PC-3 (cell line): ENCODE results near the gene CD4. TPM values are rescaled to one million over a fixed set of nuclear protein-coding genes. Genes with fewer than 3 reads are reported as not detected.

Experiments used
- ATAC-seq: fragments of 200-7000 bp; cut with Tn5 transposase; 2 replicates; pipeline ENCODE4 v1.9.1; 2020; ENCODE audit warnings: mild to moderate bottlenecking, moderate library complexity
- BruUV-seq: library from RNA; stranded (reverse); fragments of 400-500 nt; replicated peaks from 2 replicates; lab custom pipeline; 2021; lab: Mats Ljungman, UMichigan
- CTCF ChIA-PET: fragments of 300-600 bp; sonication (Branson Sonifier 250); formaldehyde crosslinking; loops from one replicate; lab custom pipeline; 2022; ENCODE audit warnings: antibody characterized with exemption; lab: Charles Lee
- POLR2A ChIA-PET: fragments of 300-600 bp; sonication (Branson Sonifier 250); formaldehyde crosslinking; loops from one replicate; lab custom pipeline; 2022; ENCODE audit warnings: antibody characterized with exemption; ENCODE audit not compliant: unreplicated experiment; lab: Charles Lee
- DNase-seq: peaks from one replicate; pipeline ENCODE4 v3.0.0-alpha.2; 2015
- H2AFZ ChIP-seq: fragments of 300-600 bp; sonication (generic); 2 replicates; pipeline ENCODE4 v1.6.0; 2016; ENCODE audit warnings: antibody characterized with exemption, low read length
- H3F3A ChIP-seq: fragments of 300-600 bp; sonication (generic); one replicate; pipeline ENCODE4 v1.6.0; 2017; ENCODE audit warnings: antibody characterized with exemption, low read length, control low read depth, mild to moderate bottlenecking; ENCODE audit not compliant: unreplicated experiment
- H3K27ac ChIP-seq: fragments of 300-600 bp; sonication (generic); 2 replicates; pipeline ENCODE4 v1.5.1; 2016; ENCODE audit warnings: mild to moderate bottlenecking, low read length
- H3K27me3 ChIP-seq: fragments of 300-600 bp; sonication (generic); 2 replicates; pipeline ENCODE4 v1.6.1; 2016; ENCODE audit warnings: low read length, mixed read lengths
- H3K36me3 ChIP-seq: fragments of 300-600 bp; sonication (generic); 2 replicates; pipeline ENCODE4 v1.6.1; 2016; ENCODE audit warnings: low read depth, mixed run types, low read length, mixed read lengths
- H3K4me1 ChIP-seq: fragments of 300-600 bp; sonication (generic); 2 replicates; pipeline ENCODE4 v1.5.1; 2016; ENCODE audit warnings: low read length; ENCODE audit not compliant: insufficient read depth
- H3K4me2 ChIP-seq: fragments of 300-600 bp; sonication (generic); 2 replicates; pipeline ENCODE4 v1.6.0; 2016; ENCODE audit warnings: low read length
- H3K4me3 ChIP-seq: fragments of 300-600 bp; sonication (generic); 2 replicates; pipeline ENCODE4 v1.5.1; 2016; ENCODE audit warnings: mild to moderate bottlenecking, low read length, mixed read lengths
- H3K79me2 ChIP-seq: fragments of 300-600 bp; sonication (generic); 2 replicates; pipeline ENCODE4 v1.6.1; 2017; ENCODE audit warnings: low read length, mixed read lengths
- H3K9ac ChIP-seq: fragments of 300-600 bp; sonication (generic); 2 replicates; pipeline ENCODE4 v1.6.0; 2016; ENCODE audit warnings: mild to moderate bottlenecking, low read length
- H3K9me2 ChIP-seq: fragments of 300-600 bp; sonication (generic); replicated peaks from 2 replicates; pipeline ENCODE4 v1.6.1; 2016; ENCODE audit warnings: mixed run types, low read length, mixed read lengths
- H3K9me3 ChIP-seq: fragments of 300-600 bp; sonication (generic); 2 replicates; pipeline ENCODE4 v1.6.1; 2016; ENCODE audit warnings: low read length, mixed read lengths
- H4K20me1 ChIP-seq: fragments of 300-600 bp; sonication (generic); 2 replicates; pipeline ENCODE4 v1.6.1; 2016; ENCODE audit warnings: low read length, mixed read lengths
- EZH2 ChIP-seq: fragments of 300-600 bp; sonication (generic); IDR thresholded peaks from one replicate; pipeline ENCODE4 v1.6.1; 2017; ENCODE audit warnings: antibody characterized with exemption, mild to moderate bottlenecking, low read length; ENCODE audit not compliant: unreplicated experiment
- EZH2phosphoT487 ChIP-seq: fragments of 300-600 bp; sonication (generic); IDR thresholded peaks from 2 replicates; pipeline ENCODE4 v1.6.1; 2018; ENCODE audit warnings: mild to moderate bottlenecking, antibody characterized with exemption, low read length, borderline replicate concordance
- intact Hi-C: fragments of 100-400 bp; cut with micrococcal nuclease; formaldehyde crosslinking; loops from 2 replicates; pipeline ENCODE4 v1.9.0; 2023
- total RNA-seq: library from RNA; depleted of rRNA; stranded (reverse); fragments of >200 nt; gene quantifications from 2 replicates; pipeline ENCODE4 v1.2.3, GENCODE V29; 2014
- TF ChIP-seq, protein P1 (sequence below): fragments of 300-600 bp; sonication (generic); conservative IDR thresholded peaks from 2 replicates; pipeline ENCODE4 v1.5.1; 2017; ENCODE audit warnings: antibody characterized with exemption, low read depth, mild to moderate bottlenecking, low read length

Gene CD4
- total RNA-seq, 1 experiment from 2014 or later, result not detected

DNA sequence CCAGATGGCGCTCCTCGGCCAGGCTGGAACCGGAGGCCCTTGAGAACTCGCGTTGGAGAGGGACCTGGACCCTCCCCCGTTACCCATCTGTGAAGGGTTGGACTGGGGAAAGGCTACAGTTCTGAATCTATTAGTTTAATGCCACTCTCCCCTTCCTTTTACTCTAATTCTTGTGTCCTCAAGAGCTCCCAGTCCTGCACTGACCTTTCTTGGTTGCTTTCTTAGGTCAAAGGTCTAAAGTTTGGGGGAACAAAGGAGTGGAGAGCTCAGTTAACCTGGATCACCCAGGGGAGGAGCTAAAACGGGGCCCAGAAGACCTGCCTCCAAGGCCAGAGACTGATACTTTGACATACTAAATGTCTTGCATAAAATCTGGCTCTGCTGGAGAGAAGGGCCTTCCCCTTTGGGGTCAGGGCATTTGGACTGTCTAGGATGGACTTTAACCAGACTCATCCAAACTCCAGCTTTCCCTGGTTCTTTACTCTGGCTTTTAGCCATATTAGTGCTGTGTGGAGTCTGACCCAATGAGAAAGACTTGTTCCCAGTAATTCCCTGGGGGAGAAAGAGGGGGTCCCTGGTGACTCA lies 35.5 kb upstream of the CD4 start:
- BruUV-seq, result no TSS peak
- Histone ChIP-seq H3K4me1 (peaks cover 12% of the 10 kb centered on the region), H3K9ac (no peak overlapping the region), H3K27ac (no peak overlapping the region), H3K4me2 (peak overlapping the region; percentile 49), H3K36me3 (peaks cover 14% of the 10 kb centered on the region; the same call in 1 of the 2 replicates), H3K79me2 (peaks cover 23% of the 10 kb centered on the region), H3K9me3 (no peaks in the 10 kb centered on the region), H3F3A (no peaks in the 10 kb centered on the region), H4K20me1 (peaks cover 4% of the 10 kb centered on the region; the same call in 1 of the 2 replicates), H3K9me2 (no peaks in the 10 kb centered on the region), H3K27me3 (no peaks in the 10 kb centered on the region), H3K4me3 (no peak overlapping the region; the same call in 1 of the 2 replicates), H2AFZ (no peak overlapping the region)
- intact Hi-C loops, result loop anchor here (1.0 to 5.0 kb wide), 4 partner anchors 13 to 98 kb away; partner anchors contain the start of genes CDCA3, PTMS and USP5
- CTCF ChIA-PET, result interaction anchor here (0.6 to 1.8 kb wide), 2 partner anchors 13 to 25 kb away, joined by 5 to 24 read pairs; partner anchors contain the start of gene PTMS
- ATAC-seq, result no peak
- POLR2A ChIA-PET, result interaction anchor here (1.0 to 1.9 kb wide), 3 partner anchors 11 to 24 kb away, joined by 7 to 14 read pairs (median 8); partner anchors contain the start of gene PTMS
- DNase-seq, result no peak
- TF ChIP-seq EZH2phosphoT487 (no peak), EZH2 (no peak)
- TF ChIP-seq, protein P1, sequence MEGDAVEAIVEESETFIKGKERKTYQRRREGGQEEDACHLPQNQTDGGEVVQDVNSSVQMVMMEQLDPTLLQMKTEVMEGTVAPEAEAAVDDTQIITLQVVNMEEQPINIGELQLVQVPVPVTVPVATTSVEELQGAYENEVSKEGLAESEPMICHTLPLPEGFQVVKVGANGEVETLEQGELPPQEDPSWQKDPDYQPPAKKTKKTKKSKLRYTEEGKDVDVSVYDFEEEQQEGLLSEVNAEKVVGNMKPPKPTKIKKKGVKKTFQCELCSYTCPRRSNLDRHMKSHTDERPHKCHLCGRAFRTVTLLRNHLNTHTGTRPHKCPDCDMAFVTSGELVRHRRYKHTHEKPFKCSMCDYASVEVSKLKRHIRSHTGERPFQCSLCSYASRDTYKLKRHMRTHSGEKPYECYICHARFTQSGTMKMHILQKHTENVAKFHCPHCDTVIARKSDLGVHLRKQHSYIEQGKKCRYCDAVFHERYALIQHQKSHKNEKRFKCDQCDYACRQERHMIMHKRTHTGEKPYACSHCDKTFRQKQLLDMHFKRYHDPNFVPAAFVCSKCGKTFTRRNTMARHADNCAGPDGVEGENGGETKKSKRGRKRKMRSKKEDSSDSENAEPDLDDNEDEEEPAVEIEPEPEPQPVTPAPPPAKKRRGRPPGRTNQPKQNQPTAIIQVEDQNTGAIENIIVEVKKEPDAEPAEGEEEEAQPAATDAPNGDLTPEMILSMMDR, result peak; percentile 5

DNA sequence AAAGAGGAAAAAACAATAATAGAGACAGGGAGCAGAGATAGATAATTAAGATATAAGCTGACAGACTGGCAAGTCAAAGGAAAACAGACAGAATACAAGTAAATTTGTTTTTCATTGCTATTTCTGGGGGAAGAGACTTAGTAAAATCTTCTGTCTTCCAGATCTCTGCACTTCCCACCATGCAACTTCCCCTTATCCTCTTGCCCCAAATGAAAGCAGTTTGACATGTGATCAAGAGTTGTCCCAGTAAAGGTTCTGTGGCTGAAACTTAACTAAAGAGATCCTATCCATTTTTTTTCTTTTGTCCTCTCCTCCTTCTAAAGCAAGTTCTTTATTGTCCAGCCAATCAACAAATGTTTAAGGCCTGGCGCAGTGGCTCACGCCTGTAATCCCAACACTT lies 34.9 kb upstream of the CD4 start:
- Histone ChIP-seq H3K4me2 (no peak overlapping the region), H3K4me3 (no peak overlapping the region), H3K9me3 (no peaks in the 10 kb centered on the region), H3K9me2 (no peaks in the 10 kb centered on the region), H3K9ac (no peak overlapping the region), H3K36me3 (peaks cover 14% of the 10 kb centered on the region; the same call in 1 of the 2 replicates), H3K79me2 (peaks cover 23% of the 10 kb centered on the region), H3K27ac (no peak overlapping the region), H4K20me1 (peaks cover 4% of the 10 kb centered on the region; the same call in 1 of the 2 replicates), H3F3A (no peaks in the 10 kb centered on the region), H3K27me3 (no peaks in the 10 kb centered on the region), H2AFZ (no peak overlapping the region), H3K4me1 (peaks cover 12% of the 10 kb centered on the region)
- ChIA-PET POLR2A (interaction anchor here (1.0 to 1.9 kb wide), 2 partner anchors 12 to 24 kb away, joined by 7 to 14 read pairs; partner anchors contain the start of gene PTMS), CTCF (interaction anchor here (0.6 to 1.8 kb wide), 2 partner anchors 12 to 24 kb away, joined by 5 to 24 read pairs; partner anchors contain the start of gene PTMS)
- intact Hi-C loops, result loop anchor here (5.0 kb wide), 1 partner anchor 98 kb away; the partner anchor contains the start of genes CDCA3 and USP5
- no peak for ATAC-seq
- TF ChIP-seq EZH2 (no peak), EZH2phosphoT487 (no peak)
- TF ChIP-seq, protein P1, result no peak
- no peak for DNase-seq
- BruUV-seq, result no TSS peak
